ENCODE measurements around the gene TBC1D1.

DNA sequence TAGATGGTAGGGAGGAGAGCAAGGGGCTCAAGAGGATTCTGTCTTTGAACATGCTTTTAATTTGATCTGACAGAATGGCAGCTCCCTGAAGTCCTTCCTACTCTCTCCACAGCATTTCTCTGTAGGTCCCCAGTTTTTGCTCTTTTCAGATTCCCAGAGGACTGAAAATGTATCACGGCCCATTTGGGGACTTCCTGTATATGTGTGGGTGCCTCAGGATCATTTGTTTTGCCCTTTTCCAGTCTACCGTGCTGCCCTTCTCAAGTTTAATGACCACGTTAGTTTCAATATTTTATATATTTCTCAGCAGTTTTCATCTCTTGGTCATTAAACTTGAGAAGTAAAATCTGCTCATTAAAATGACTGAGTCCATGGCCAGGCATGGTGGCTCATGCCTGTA lies 2.3 kb downstream of the TBC1D1 start:
- TF ChIP-seq, protein P1, sequence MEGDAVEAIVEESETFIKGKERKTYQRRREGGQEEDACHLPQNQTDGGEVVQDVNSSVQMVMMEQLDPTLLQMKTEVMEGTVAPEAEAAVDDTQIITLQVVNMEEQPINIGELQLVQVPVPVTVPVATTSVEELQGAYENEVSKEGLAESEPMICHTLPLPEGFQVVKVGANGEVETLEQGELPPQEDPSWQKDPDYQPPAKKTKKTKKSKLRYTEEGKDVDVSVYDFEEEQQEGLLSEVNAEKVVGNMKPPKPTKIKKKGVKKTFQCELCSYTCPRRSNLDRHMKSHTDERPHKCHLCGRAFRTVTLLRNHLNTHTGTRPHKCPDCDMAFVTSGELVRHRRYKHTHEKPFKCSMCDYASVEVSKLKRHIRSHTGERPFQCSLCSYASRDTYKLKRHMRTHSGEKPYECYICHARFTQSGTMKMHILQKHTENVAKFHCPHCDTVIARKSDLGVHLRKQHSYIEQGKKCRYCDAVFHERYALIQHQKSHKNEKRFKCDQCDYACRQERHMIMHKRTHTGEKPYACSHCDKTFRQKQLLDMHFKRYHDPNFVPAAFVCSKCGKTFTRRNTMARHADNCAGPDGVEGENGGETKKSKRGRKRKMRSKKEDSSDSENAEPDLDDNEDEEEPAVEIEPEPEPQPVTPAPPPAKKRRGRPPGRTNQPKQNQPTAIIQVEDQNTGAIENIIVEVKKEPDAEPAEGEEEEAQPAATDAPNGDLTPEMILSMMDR (IDR thresholded peaks at IDR 0.05; ENCODE audit: control extremely low read depth in 1 of 3, insufficient read depth in 1 of 3, low read depth in 1 of 3, low read length in 3 of 3) = no peak
- TF ChIP-seq SP1 (IDR thresholded peaks at IDR 0.05; ENCODE audit: low read depth, low read length) (no peak), POLR2A (IDR thresholded peaks at IDR 0.05; ENCODE audit: control extremely low read depth in 1 of 2, low read depth in 2 of 2, low read length in 2 of 2) (no peak), EZH2 (IDR thresholded peaks at IDR 0.05; ENCODE audit: low read depth, low read length, severe bottlenecking) (no peak), ZNF274 (IDR thresholded peaks at IDR 0.05; ENCODE audit: borderline replicate concordance, extremely low read depth, low read length) (no peak), CEBPB (IDR thresholded peaks at IDR 0.05; ENCODE audit: low read depth, low read length) (no peak), YY1 (IDR thresholded peaks at IDR 0.05; ENCODE audit: low read depth, low read length) (no peak), CHD1 (IDR thresholded peaks at IDR 0.05; ENCODE audit: low read depth, low read length) (no peak), CBX8 (IDR thresholded peaks at IDR 0.05; ENCODE audit: borderline replicate concordance, low read depth, low read length) (no peak), SIN3A (conservative IDR thresholded peaks at IDR 0.05 in 1 of 2, IDR thresholded peaks at IDR 0.05 in 1 of 2; ENCODE audit: low read depth in 1 of 2, low read length in 2 of 2) (no peak), RFX5 (IDR thresholded peaks at IDR 0.05; ENCODE audit: borderline replicate concordance, low read depth, low read length) (no peak), JUND (IDR thresholded peaks at IDR 0.05; ENCODE audit: low read length) (no peak)
